Right lung (tissue), 5 donors: ENCODE measurements around the gene GNB1. TPM values are rescaled to one million over a fixed set of nuclear protein-coding genes. Genes with fewer than 3 reads are reported as not detected.
A peak's percentile ranks its signal among the peaks of the same experiment; 100 is the strongest.

ENCODE experiments used
- DNase-seq, 2 donors: peaks; one replicate each; pipeline ENCODE4 v3.0.0-alpha.2; 2013
- polyA plus RNA-seq, 5 donors: library from polyadenylated mRNA; unstranded; fragments of 120-200 nt; gene quantifications; one replicate each; pipeline versions ENCODE4 v1.2.1 to v1.2.3, GENCODE V29; 2013; ENCODE audit warnings: inconsistent platforms in 1 of 5, low replicate concordance in 1 of 5; ENCODE audit not compliant: insufficient read length in 5 of 5, insufficient read depth in 1 of 5

Gene GNB1
- polyA plus RNA-seq, 5 donors = 238 to 280 (median 247) TPM

DNA sequence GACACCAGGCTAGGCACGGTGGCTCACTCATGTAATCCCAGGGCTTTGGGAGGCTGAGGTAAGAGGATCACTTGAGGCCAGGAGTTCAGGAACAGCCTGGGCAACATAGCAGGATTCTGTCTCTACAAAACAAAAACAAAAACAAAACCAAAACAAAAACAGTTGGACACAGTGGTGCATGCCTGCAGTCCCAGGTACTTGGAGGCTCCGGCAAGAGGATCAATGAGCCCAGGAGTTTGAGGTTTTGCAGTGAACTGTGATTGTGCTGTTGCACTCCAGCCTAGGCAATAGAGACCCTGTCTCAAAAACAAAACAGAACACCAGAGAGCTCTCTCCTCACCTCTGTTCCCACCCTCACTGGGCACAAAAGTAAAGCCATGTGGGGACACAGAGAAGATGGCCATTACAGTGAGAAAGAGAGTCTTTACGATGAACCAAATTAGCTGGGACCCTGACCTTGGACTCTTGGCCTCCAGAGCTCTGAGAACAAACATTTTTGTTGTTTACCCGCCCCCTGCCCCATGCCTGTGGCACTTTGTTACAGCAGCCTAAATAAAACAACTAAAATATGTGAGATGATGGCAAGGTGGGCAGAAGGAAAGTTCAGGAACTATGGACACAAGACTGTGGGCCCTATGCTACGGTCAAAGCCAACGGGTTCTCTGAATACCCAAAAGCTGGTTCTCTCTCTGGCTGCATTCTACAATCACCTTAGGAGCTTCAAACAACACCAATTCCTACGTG lies 122.5 kb downstream of the GNB1 start:
- no peak for DNase-seq

DNA sequence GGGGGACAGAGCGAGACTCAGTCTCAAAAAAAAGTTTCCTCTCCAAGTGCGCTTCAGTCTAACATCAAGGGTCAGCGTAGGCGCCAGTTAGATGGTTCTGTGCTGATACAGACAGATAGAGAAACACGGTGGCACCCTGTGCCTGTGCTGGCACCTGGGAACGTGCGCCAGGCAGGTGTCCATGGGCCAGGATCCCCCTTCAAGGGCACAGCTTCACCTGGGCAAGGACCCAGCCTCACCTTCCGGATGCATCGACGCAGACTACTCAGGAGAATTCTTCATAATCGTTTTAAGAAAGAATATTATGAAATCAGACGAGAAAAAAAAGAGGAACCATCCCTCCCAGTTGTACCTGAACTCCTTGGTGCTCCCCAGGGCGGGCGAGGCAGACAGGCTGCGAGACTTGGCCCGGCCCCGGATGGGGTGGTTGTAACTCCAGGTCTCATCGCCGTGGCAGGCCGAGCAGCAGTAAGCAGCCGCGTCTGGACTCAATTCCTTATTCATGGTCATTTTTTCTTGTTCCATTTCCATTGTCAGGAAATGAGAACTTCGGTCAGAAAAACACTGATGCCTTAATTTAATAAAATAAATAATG lies 125.9 kb downstream of the GNB1 start:
- DNase-seq = no peak

DNA sequence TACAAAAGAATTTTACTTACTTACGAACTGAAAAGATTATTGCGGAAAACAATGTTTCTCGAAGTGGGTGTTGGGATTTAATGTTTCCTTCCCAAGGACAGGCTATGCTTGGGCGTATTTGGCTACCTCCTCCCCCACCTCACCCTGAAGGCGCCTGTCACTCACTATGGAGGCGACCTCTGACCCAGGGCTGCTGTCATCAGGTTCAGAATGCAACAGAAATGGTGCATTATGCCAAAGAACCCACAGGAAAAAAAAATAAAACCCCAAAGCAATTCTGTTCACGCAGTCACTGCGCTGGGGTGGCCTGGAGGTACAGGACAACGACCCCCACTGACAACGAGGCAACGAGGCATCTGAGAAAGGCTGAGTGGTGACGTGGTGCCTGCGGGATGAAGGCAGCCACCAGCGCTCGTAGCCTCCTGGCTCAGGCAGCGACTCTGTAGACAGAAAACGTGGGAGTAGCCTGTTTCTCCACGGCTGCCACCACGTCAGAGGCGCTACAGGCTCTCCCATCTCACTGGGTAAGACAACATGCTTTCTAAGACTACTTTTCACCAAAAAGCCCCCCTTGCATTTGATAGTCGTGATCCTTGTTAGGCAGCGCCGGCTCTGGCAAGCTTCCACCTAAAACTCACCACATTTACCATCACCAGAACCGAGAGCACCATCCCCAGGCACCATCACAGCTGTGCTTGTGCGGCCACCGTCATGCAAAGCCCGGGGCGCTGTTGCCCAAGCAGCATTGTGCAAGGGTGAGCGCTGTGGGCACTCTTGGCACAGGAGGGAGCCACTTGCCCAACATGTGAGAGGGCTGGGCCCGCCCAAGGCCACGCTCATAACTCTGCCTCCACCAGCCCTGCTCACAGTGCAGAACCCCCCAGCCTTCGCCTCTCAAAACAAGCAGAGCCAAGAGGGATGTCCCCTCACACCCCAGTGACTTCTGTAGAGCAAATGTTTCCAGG lies 126.9 kb downstream of the GNB1 start:
- no peak for DNase-seq

DNA sequence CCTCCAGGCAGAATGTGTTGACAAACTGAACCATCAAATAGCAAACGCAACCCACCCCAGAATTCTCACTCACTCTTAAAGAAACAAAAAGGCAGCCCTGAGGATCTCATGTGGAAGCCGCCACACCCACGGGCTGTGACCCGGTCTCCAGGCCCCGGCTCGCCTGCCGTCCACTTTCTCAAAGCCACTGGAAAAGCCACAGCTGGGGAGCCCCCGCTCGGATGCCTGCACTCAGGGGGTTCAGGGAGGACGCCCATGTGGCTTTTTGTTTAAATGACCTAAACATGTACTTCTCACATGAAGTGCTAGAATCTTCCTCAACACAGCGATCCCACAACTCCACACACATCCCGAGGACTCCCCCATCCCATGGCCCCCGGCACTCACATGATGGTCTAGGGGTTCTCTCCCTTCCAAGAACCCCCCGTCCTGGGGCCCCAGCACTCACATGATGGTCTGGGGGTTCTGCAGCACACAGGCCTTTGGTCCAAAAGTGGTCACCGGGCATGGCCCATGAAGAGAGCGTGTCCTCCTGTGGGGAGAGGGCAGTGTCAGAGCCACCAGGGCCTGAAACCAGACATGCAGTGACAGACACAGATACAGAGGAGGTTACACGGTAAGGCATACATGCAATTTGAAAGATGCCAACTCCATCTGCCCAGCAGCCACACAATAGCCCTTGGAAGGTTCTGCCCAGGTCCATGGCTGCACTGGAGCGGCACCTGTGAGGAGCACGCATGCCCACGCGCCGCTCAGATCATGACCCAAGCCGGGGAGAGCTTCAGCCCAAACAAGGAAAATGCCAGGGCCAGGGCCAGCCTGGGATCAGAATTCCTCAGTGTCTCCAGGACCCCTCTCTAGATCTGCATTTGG lies 129.1 kb downstream of the GNB1 start:
- DNase-seq = no peak

DNA sequence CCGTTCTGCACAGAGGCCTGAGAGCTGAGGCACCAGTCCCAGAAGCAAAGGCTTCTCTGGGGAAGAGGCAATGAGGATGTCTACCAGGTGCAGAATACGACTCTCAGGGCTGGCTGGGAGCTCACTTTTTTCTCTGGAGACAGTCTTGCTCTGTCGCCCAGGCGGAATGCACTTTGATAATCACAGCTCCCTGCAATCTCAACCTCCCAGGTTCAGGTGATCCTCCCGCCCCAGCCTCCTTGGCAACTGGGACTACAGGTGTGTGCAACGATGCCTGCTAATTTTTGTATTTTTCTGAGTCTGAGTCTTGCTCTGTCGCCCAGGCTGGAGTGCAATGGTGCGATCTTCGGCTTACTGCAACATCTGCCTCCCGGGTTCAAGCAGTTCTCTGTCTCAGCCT lies 130.2 kb downstream of the GNB1 start:
- DNase-seq = no peak

DNA sequence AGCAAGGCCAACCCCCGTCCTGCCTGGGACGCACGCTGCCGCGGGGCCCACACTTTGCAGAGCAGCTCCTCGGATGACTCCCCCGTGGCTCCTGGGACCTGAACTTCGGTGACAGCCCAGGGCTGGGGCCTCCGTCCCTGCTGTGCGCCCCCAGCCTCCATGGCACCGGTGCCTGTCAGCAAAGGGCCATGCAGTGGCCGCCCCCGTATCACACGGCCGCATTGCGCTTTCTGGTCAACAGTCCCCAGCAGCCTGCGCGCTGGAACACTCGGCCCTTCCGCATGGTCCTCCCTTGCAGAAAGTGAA lies 130.6 kb downstream of the GNB1 start:
- no peak for DNase-seq

DNA sequence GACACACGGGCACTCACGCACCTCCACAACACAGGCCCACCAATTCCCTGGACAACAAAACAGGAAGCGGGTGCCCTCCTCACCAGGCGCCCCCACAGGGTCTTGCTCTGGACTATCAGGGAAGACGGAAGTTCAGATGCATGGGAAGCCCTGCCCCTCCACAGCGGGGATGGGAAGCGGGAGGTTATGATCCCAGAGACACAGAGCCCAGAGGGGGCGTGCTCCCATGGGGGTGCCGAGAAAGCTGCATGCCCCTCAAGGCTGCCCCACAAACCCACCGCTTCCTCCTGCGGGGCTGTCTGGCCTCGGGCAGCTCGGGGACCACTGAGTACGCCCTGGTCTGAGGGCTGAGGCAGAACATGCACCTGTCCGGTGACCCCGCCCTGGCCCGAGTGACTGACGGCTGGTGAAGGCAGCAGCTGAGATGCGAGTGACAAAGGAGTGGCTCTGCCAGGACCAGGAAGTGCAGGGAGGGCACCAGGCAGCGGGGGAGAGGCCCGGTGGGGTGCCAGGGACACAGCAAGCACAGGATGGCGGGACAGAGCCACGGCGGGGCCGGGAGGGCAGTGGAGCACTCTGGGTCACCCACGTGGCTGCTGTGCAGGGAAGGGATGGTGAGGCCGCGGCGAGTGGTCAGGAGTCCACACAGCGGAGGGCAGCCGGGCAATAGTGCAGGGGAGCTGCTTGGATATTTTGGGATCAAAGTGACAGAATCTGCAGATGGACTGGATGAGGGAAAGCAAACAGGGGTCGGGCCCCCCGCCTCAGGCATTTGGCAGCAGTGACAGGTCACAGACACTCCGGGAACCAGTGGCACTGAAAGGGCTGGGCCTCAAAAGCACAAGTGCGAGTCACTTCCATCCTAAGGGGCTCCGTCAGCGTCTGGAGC lies 131.2 kb downstream of the GNB1 start:
- no peak for DNase-seq

DNA sequence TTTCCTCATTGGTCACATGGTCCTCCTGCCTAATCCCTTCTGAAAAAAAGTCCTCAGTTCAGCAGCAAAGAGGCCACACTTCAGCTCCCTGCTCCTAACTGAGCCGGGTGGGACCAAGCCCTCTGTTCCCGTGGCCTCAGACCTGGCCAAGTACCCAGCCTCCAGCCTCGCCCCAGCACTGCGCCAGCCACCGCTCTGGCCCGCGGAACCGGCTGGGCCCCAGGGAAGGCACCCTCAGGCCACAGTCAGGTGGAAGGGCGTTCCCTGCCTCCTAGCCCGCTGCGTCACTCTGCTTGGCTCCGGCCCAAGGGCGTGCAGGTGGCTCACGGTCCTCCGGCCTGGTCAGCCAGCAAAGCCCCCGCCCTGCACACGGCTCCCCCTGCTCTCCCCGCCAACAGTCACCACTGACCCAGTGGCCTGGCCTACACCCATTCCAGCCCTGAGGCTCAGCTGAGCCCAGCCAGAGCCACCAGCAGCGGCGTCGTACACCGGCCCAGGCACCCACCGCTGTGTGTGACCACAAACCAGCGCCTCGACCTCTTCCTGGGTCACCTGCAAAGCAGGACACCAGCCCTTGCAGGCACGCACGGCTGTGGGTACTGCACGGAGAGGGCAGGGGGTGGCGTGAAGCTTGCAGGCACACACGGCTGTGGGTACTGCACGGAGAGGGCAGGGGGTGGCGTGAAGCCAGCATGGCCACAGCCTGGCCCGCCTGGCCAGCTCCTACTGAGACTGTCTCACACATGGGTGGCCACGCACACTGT lies 132.0 kb downstream of the GNB1 start:
- peak in 1 of 2 donors; percentile 13 for DNase-seq

DNA sequence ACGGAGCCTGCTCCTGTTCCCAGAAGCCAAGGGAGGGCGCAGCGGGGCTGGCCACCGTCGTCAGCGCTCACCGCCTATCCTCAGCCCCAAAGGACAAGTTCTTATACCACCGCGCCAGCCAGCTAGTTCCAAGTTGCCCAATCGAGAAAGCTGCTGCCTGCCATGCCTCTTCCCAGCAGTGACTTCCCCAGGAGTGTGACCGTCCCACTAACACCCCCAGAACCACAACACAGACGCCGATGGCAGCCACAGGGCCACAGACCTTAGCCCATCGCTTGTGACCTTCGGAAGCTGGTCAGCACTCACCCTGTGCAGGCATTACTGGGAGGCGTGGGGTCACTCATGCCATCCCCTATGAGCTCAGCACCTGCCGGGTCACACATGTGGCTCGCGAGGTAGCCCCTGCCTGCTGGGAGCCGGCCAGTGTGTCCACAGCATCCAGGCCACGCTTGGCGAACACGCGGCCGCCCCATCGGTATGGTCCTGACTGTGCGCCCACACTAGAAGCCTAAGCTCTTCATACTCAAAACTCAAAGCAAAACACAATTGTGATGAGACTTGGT lies 132.7 kb downstream of the GNB1 start:
- DNase-seq = no peak

- no peak for DNase-seq
Measured at GRCh38 chr1:1757422-1758058, 133.3 kb downstream of the GNB1 start.

- no peak for DNase-seq
Measured at GRCh38 chr1:1756661-1757421, 134.0 kb downstream of the GNB1 start.

- no peak for DNase-seq
Measured at GRCh38 chr1:1755852-1756251, 135.0 kb downstream of the GNB1 start.

DNA sequence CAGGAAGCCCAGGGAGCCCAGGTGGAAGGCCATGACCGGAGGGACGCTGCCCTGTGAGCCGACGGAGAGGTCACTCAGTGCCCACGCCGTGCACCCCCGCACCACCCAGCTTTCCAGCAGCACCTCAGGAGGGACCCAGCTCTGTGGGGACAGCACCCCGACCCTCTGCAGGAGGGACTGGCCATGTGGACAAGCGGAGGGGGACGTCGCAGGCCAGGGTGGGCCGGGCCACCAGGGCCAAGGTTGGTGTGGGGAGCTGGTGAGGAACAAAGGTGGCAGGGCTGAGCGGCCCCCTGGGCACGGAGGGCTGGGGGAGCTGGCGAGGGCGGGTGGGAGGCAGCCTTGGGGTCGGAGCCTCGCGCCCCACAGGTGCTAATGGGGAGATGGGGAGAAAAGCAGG lies 135.5 kb downstream of the GNB1 start:
- no peak for DNase-seq

- DNase-seq = no peak
Measured at GRCh38 chr1:1754051-1754815, 136.7 kb downstream of the GNB1 start.

GRCh38 chr1:1753607-1754005 lies 137.3 kb downstream of the GNB1 start:
- DNase-seq = no peak

DNA sequence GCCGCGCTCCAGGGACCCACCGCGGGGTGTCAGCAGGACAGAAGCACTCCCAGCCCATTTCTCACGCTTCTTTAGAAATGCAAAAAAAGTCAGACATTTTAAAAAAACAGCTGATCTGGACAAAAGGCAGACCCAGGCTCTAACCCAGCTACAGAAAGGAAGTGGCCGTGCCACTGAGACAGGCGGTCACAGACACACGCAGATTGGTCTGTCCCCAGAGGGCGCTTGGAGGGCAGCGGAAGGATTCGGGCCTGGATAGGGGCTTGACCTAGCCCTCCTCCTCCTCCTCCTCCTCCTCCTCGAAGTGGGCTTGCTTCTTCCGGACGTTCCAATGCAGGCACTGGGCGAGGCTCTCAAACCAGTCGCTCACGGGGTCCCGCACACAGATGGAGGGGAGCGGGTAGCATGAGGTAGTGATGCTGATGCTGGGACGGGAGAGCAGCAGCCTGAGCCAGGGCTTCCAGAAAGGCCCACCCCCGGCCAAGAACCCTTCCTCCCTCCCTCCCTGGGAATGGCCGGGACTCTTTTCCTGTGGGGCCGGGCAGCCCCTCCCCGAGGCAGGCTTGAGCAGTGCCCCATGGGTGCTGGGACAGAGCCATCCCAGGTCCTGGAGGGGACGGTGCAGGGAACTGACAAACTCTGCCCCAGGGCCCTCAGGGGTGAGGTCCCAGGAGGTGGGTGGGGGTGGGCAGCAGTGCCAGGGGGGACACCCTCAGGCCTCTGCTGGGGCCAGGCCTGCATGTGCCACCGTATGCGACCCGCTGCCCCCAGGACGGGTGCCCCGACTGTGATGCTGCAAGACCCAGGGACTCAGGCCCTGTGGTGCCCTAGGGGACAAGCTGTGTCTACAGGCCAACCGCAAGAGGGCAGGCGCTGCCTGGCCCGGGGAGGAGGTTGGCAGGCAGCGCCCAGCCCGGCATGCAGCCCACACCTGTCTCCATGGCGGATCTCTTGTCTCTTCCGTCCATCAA lies 138.0 kb downstream of the GNB1 start:
- no peak for DNase-seq
